ENCODE measurements around the gene DMRTB1. TPM values are rescaled to one million over a fixed set of nuclear protein-coding genes. Genes with fewer than 3 reads are reported as not detected.

Gene DMRTB1
- total and polyA plus RNA-seq, 9 of the 15 experiments (the other 6 are each of a cell fraction or from before 2014, with no cell fraction given), result 0.06 to 0.35 (median 0.13) TPM; not detected in 3

DNA sequence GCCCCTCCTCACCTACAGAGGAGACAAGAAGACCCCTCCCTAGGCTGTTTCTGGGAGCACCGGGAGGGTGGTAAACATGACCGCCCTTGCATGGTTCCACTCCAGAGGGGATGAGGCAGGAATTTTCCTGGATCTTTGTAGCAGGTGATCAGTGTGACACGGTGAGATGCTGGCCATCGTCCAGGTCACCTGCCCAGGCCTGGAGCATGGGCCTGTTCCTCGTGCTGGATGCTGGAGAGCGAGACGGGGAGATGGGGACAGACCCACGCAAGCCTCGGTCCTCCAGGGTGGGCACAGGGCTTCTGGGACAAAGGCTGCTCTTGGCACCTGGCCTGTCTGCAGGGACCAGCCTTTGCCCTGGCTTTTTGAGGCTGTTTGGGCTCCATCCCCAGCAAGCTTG lies 46.2 kb downstream of the DMRTB1 start:
- peaks cover 0 to 27% of the 10 kb centered on the region in 2 experiments; a peak in 1 of 5 replicates for H3K4me1 ChIP-seq (replicated peaks in 1 of 2; ENCODE audit: control insufficient read depth in 2 of 2, insufficient read depth in 2 of 2, low read length in 2 of 2)
- no peak overlapping the region for H3K27ac ChIP-seq (ENCODE audit: extremely low read depth, low read depth, low read length)
- TF ChIP-seq STAT5A (IDR thresholded peaks at IDR 0.05; ENCODE audit: borderline replicate concordance, low read length) (no peak), MED1 (CRISPR knock-in tag; IDR thresholded peaks at IDR 0.05; ENCODE audit: borderline replicate concordance) (no peak), ZNF561 (CRISPR knock-in tag; conservative IDR thresholded peaks at IDR 0.05) (no peak), ZFX (CRISPR knock-in tag; IDR thresholded peaks at IDR 0.05) (peak; percentile 26; the same call in 1 of the 2 replicates), ZNF584 (CRISPR knock-in tag; IDR thresholded peaks at IDR 0.05; ENCODE audit: low read depth) (no peak), CREM (IDR thresholded peaks at IDR 0.05; ENCODE audit: low read depth) (no peak)
- no peak for DNase-seq (ENCODE audit: extremely low read depth in 1 of 4, low spot score in 3 of 4)
- H3K4me3 ChIP-seq, result no peak overlapping the region
- no peak overlapping the region for H3K9ac ChIP-seq (ENCODE audit: insufficient read depth in 1 of 2, low read depth in 2 of 2, low read length in 2 of 2)
- POLR2A ChIA-PET, result no interaction called here
- no TSS peak for BruUV-seq (replicated peaks)
- under 1% methylated on average over 9 of the region's 9 CpGs for WGBS (ENCODE audit: insufficient coverage, low coverage, missing lambda C conversion rate)
- no peaks in the 10 kb centered on the region for H3K9me3 ChIP-seq (replicated peaks; ENCODE audit: control insufficient read depth, insufficient read depth, low read depth, low read length)
- FAIRE-seq, result no peak
- peaks cover 55 to 84% of the 10 kb centered on the region in 2 experiments for H3K27me3 ChIP-seq (ENCODE audit: control insufficient read depth in 2 of 2, insufficient read depth in 2 of 2, low read length in 2 of 2)
- CTCF ChIA-PET (ENCODE audit: low intra/inter-chr PET ratio), result no interaction called here
- peaks cover 4% of the 10 kb centered on the region for H3K9me1 ChIP-seq (ENCODE audit: control insufficient read depth, insufficient read depth, low read length)
- no peaks in the 10 kb centered on the region for H3K36me3 ChIP-seq (ENCODE audit: control insufficient read depth, insufficient read depth, low read length)
- in situ Hi-C loops (cut with MboI), result no loop called here
- peaks cover 8% of the 10 kb centered on the region for H4K20me1 ChIP-seq (replicated peaks; ENCODE audit: control insufficient read depth, insufficient read depth, low read length)
- ATAC-seq, result no peak
- H3K79me2 ChIP-seq (ENCODE audit: control insufficient read depth, insufficient read depth, low read length), result no peaks in the 10 kb centered on the region
- no peak overlapping the region for H2AFZ ChIP-seq (ENCODE audit: low read depth, low read length)
- intact Hi-C loops (cut with micrococcal nuclease), result no loop called here
- H3K4me2 ChIP-seq (ENCODE audit: insufficient read depth, low read length), result no peak overlapping the region

DNA sequence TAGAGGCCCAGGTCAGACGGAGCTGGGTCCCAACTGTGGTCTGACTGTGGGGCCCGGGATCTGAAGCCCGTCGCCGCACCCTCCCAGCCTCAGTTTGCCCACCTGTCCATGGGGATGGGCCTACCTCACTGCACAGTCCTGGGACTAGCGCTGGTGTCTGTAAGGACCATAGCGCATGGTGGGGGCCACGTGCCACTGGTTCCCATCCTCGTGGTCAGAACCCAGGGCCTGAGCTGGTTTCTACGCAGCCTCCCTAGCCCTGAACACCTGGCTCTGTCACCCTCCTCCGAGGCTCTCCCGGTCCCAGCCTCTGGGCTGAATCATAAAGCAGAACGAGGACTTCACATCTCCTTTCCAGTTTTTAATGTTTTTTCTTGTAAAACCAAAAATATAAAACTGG lies 46.7 kb downstream of the DMRTB1 start:
- intact Hi-C loops (cut with micrococcal nuclease), result no loop called here
- H3K36me3 ChIP-seq (ENCODE audit: control insufficient read depth, insufficient read depth, low read length), result no peaks in the 10 kb centered on the region
- ChIA-PET CTCF (ENCODE audit: low intra/inter-chr PET ratio) (no interaction called here), POLR2A (no interaction called here)
- DNase-seq (ENCODE audit: extremely low read depth in 1 of 4, low spot score in 3 of 4) (no peak), ATAC-seq (no peak), FAIRE-seq (no peak)
- peaks cover 8% of the 10 kb centered on the region for H4K20me1 ChIP-seq (replicated peaks; ENCODE audit: control insufficient read depth, insufficient read depth, low read length)
- no peaks in the 10 kb centered on the region for H3K9me3 ChIP-seq (replicated peaks; ENCODE audit: control insufficient read depth, insufficient read depth, low read depth, low read length)
- 3% methylated on average over 13 of the region's 13 CpGs for WGBS (ENCODE audit: insufficient coverage, low coverage, missing lambda C conversion rate)
- peaks cover 4% of the 10 kb centered on the region for H3K9me1 ChIP-seq (ENCODE audit: control insufficient read depth, insufficient read depth, low read length)
- no peak overlapping the region for H3K9ac ChIP-seq (ENCODE audit: insufficient read depth in 1 of 2, low read depth in 2 of 2, low read length in 2 of 2)
- BruUV-seq (replicated peaks), result no TSS peak
- in situ Hi-C loops (cut with MboI), result no loop called here
- no peak overlapping the region for H3K4me3 ChIP-seq
- peaks cover 50 to 84% of the 10 kb centered on the region in 2 experiments for H3K27me3 ChIP-seq (ENCODE audit: control insufficient read depth in 2 of 2, insufficient read depth in 2 of 2, low read length in 2 of 2)
- H3K27ac ChIP-seq (ENCODE audit: extremely low read depth, low read depth, low read length), result no peak overlapping the region
- no peaks in the 10 kb centered on the region for H3K79me2 ChIP-seq (ENCODE audit: control insufficient read depth, insufficient read depth, low read length)
- H2AFZ ChIP-seq (ENCODE audit: low read depth, low read length), result no peak overlapping the region
- H3K4me1 ChIP-seq (replicated peaks in 1 of 2; ENCODE audit: control insufficient read depth in 2 of 2, insufficient read depth in 2 of 2, low read length in 2 of 2), result peaks cover 0 to 25% of the 10 kb centered on the region in 2 experiments; a peak in 1 of 5 replicates
- H3K4me2 ChIP-seq (ENCODE audit: insufficient read depth, low read length), result no peak overlapping the region
- TF ChIP-seq, protein P1, sequence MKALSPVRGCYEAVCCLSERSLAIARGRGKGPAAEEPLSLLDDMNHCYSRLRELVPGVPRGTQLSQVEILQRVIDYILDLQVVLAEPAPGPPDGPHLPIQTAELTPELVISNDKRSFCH (CRISPR knock-in tag; IDR thresholded peaks at IDR 0.05), result no peak
- TF ChIP-seq, protein P1 (tag; IDR thresholded peaks at IDR 0.05), result no peak
- no peak for TF ChIP-seq RBM22 (IDR thresholded peaks at IDR 0.05; ENCODE audit: low read depth, low read length, poor library complexity, severe bottlenecking)
- TF ChIP-seq ZFX (CRISPR knock-in tag; IDR thresholded peaks at IDR 0.05), result peak; percentile 33; the same call in 1 of the 2 replicates
- TF ChIP-seq, protein P2, sequence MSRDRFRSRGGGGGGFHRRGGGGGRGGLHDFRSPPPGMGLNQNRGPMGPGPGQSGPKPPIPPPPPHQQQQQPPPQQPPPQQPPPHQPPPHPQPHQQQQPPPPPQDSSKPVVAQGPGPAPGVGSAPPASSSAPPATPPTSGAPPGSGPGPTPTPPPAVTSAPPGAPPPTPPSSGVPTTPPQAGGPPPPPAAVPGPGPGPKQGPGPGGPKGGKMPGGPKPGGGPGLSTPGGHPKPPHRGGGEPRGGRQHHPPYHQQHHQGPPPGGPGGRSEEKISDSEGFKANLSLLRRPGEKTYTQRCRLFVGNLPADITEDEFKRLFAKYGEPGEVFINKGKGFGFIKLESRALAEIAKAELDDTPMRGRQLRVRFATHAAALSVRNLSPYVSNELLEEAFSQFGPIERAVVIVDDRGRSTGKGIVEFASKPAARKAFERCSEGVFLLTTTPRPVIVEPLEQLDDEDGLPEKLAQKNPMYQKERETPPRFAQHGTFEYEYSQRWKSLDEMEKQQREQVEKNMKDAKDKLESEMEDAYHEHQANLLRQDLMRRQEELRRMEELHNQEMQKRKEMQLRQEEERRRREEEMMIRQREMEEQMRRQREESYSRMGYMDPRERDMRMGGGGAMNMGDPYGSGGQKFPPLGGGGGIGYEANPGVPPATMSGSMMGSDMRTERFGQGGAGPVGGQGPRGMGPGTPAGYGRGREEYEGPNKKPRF (IDR thresholded peaks at IDR 0.05; ENCODE audit: low read depth, low read length), result no peak
- no peak for TF ChIP-seq SREBF1 (IDR thresholded peaks at IDR 0.05; ENCODE audit: borderline replicate concordance, low read depth, low read length)
- TF ChIP-seq ZNF212 (CRISPR knock-in tag; IDR thresholded peaks at IDR 0.05), result no peak
- TF ChIP-seq, protein P3, sequence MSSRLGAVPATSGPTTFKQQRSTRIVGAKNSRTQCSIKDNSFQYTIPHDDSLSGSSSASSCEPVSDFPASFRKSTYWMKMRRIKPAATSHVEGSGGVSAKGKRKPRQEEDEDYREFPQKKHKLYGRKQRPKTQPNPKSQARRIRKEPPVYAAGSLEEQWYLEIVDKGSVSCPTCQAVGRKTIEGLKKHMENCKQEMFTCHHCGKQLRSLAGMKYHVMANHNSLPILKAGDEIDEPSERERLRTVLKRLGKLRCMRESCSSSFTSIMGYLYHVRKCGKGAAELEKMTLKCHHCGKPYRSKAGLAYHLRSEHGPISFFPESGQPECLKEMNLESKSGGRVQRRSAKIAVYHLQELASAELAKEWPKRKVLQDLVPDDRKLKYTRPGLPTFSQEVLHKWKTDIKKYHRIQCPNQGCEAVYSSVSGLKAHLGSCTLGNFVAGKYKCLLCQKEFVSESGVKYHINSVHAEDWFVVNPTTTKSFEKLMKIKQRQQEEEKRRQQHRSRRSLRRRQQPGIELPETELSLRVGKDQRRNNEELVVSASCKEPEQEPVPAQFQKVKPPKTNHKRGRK (tag; IDR thresholded peaks at IDR 0.05), result no peak

Data from K562 (cell line).